GM10847 (cell line): ENCODE results near the gene UBN2.

ENCODE experiments used
- POLR2A ChIP-seq: IDR thresholded peaks from 2 replicates; pipeline ENCODE4 v1.6.1; 2011; ENCODE audit not compliant: insufficient read length; ENCODE audit errors: extremely low read depth

Gene UBN2

DNA sequence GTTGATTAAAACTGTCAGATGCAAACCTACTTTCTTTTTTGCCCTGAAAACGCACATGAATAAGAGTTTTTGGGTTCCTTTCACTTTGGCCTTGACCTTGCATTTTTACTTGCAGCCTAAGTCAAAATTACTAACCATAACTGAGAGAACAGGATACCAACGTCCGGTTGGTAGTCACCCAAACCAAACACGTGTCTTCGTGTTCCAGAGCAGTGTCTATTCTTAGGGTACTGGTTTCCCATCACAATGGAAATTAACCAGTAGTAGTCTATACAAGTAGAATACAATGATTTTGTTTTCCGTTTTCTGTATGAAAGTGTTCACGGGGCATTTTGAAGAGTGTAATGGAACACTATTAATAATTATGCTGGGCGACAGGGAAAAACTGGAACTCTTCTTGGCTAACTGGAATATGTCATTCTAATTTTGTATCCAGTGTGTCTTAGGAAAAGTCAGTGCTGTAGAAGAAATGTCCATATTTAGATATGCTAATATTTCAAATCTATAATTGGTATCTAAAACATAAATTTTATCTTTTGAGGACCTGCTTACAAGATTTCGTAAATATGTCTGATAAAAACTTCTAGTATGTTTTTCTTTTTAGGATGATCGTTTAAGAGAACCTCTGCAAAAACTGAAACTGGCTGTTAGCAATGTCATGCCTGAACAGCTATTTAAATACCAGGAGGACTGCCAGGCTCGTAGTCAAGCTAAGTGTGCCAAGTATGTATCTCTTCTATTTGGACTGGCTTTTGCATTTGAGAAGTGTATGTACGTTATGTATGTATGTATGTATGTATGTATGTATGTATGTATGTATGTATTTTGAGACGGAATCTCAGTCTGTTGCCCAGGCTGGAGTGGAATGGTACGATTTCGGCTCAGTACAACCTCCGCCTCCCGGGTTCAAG lies 40.9 kb downstream of the UBN2 start:
- no peak for TF ChIP-seq POLR2A

DNA sequence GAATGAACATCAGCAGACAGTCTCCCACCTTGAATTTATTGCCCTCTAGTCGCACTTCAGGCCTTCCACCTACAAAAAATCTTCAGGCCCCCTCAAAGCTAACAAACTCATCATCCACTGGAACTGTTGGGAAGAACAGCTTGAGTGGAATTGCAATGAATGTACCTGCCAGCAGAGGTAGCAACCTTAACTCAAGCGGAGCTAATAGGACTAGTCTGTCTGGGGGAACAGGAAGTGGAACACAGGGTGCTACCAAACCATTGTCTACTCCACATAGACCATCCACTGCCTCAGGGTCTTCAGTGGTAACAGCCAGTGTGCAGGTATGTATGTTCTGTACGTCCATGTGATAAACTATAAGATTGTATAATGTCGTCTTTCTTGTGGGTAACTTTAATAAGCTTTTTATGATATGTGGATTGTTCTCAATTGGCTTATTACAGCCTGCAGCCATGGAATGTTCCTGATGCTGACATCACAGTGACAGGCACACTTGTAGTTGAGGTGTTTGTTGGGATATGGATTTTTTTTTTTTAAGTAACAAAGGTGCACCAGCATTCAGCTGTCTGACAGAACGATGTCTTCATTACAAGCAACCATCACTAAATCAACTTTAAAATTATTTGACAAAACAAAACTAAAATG lies 53.3 kb downstream of the UBN2 start:
- TF ChIP-seq POLR2A, result no peak

DNA sequence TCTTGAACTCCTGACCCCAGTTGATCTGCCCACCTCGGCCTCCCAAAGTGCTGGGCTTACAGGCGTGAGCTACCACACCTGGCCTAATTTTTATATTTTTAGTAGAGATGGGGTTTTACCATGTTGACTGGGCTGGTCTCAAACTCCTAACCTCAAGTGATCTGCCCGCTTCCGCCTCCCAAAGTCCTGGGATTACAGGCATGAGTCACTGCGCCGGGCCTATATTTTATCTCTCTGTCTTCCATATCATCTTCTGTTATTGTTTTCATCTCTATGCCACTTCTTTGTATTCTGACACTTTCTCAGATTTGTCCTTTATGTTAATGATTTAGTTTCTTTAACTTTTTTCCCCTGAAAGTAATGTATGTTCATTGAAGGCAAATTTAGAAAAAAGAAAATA lies 55.1 kb downstream of the UBN2 start:
- no peak for TF ChIP-seq POLR2A

DNA sequence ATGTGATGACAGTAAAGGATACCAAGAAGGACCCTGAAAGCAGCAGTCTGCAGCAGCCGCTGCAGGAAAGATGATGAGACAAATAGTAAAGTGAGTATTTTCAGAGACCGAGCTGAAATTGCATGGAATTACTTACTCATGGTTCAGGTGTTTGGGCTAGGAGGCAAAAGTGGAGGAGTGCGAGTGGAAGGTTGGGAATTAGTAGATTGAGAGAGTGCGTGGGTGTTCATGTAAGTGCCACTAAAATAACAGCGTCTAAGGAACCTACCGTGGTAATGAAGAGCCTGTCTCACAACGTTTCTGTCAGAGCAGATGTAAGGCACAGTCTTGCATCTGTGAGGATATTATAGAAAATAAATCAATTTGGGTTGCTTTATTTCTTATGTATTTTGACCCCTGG lies 61.8 kb downstream of the UBN2 start:
- TF ChIP-seq POLR2A, result no peak

DNA sequence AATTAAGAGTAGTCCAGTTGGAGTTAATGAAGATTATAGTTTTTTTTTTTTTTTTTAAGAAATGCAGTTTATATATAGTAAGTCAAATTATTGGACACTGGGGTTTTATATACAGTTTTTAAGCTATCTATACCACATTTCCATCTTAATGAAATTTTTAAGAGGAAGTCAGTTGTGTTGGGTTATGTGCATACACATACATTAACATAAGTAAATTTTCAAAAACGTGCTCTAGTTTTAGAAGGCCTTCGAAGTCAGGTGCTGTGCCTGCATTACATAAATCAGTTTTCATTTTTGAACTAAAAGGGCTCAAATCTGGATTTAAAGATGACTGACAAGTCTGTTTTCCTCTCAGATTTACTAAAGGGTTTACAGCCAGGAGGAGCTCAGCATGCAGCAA lies 62.5 kb downstream of the UBN2 start:
- no peak for TF ChIP-seq POLR2A

DNA sequence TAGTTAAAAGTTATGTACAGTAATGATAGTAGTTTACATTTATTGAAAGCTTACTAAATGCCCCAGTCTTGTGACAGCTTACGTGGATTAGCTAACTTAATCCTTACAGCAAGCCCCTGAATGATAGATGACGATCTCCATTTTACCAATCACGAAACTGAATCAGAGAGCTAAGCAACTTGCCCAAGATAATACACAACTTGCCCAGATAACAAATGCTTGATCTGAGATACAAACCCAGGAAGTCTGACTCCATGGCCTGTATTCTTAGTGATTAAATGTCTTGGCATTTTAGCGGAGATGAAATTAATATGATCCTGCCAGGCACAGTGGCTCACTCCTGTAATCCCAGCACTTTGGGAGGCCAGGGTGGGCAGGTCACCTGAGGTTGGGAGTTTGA lies 63.2 kb downstream of the UBN2 start:
- TF ChIP-seq POLR2A, result no peak

DNA sequence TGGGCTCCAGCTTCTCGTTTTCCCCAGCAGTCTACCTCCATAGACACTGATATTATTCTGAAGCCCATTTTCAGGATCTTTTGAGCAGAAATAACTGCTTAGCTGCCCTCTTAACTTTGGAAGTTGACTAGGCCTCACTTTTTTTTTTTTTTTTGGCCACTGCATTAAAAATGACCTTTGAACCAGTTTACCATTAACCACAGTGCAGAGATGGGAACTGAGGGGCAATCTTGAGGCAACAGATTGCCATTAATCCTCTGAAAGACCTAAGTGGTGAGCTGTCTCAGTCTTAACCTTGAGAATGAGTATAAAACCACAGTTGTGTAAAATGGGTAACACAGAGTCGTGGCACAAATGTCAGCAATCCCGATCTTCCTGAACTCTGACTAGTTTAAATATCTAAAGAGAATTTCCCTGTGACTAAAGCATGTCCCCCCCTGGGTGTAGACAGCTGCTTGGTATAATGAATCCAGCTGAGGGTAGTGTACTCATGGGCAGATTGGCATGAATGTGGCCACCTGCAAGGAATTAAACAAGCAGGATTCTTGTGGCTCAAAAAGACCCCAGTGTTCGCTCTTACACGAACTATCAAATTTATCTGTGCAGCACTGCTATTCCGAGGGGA lies 64.0 kb downstream of the UBN2 start:
- TF ChIP-seq POLR2A, result no peak

DNA sequence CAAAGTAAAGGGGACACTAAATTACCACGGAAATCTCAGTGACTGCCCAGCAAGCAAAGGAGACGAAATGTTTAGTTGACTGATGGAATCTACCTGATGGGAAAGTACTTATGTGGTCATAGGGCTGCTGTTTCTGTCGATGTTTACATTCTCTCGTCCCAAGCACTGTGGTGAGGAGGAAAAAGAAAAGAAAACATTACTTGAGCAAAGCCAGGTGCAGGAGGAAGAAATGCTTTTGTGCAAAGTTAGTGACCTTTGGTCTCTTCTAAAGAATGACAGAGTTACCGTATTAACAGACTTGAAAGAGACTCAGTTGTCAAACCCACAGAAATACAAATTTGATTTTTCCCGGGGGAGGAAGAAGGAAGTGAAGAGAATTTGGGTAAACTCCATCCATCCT lies 66.8 kb downstream of the UBN2 start:
- TF ChIP-seq POLR2A, result no peak

- TF ChIP-seq POLR2A, result no peak
Measured at GRCh38 chr7:139299296-139299695, 68.3 kb downstream of the UBN2 start.

DNA sequence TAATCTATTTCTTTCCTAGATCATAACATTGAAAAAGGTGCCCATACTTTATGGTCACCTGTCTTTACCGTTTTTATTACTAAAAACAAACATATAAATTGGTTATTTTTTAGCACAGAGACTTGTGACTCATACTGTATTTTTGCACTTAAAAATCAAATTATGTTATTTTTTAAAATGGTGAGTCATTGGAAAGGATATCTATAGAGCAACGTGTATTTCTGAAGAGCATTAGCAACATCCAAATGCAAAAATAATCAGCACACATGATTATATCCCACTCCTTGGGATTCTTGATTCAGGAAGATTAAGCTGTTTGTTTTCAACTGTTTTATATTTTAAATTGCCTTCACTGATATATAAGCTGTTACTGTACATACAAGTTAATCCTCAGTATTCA lies 69.4 kb downstream of the UBN2 start:
- TF ChIP-seq POLR2A, result no peak

DNA sequence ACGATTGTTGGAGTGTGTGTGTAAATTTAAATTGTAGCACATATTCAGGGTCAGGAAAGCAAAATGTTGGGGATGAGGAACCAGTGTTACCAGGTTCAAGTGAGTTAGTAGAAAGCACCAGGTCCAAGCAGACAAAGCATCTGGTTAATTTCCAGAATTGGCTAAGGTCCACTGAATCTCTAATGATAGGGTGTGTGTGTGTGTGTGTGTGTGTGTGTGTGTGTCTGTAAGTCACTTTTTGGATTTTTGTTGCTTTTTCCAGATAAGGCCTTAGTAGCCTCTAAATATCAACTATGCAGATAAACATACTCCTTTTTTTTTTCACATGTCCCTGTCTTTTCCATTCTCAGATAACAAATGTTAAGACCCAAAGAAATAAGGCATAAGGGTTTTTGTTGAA lies 73.5 kb downstream of the UBN2 start:
- TF ChIP-seq POLR2A, result no peak

- no peak for TF ChIP-seq POLR2A
Measured at GRCh38 chr7:139317939-139318505, 87.0 kb downstream of the UBN2 start.

- TF ChIP-seq POLR2A, result no peak
Measured at GRCh38 chr7:139321071-139321745, 90.2 kb downstream of the UBN2 start.

DNA sequence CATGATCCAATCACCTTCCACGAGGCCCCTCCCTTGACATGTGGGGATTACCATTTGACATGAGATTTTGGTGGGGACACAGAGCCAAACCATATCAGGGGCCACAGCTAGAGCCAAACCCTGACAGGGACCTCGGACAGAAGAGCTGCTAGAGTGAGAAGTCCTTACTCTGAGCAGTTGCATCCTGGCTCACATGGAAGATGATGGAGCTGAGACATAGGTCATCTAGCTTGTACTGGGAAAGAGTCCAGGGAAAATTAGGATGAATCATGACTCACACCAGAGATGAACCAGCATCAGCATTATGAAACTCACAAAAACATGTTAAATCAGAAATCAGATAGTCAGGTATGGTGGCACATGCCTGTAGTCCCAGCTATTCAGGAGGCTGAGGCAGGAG lies 97.3 kb downstream of the UBN2 start:
- TF ChIP-seq POLR2A, result no peak

GRCh38 chr7:139329119-139329518 lies 98.1 kb downstream of the UBN2 start:
- TF ChIP-seq POLR2A, result no peak
